Measurements from ENCODE around the gene CFAP90.

- TF ChIP-seq CTCF (IDR thresholded peaks at IDR 0.05) (no peak), EP300 (IDR thresholded peaks at IDR 0.05) (no peak), POLR2A (IDR thresholded peaks at IDR 0.05) (no peak), POLR2AphosphoS5 (IDR thresholded peaks at IDR 0.05) (no peak)
Observed at GRCh38 chr5:7784683-7785380, 66.1 kb downstream of the CFAP90 start.

Data from stomach (tissue), 4 donors.